SK-N-SH (cell line): ENCODE results near the gene NELFB. TPM values are rescaled to one million over a fixed set of nuclear protein-coding genes. Genes with fewer than 3 reads are reported as not detected.

Source experiments
- CTCF ChIA-PET: fragments of 300-600, 350-600 bp; formaldehyde crosslinking; extraction: SDS; loops from one replicate; lab custom pipeline; 2021; lab: Yijun Ruan, JAX
- POLR2A ChIA-PET: fragments of 350-600 bp; sonication (Branson Sonifier 250); formaldehyde crosslinking; extraction: SDS; loops from one replicate; lab custom pipeline; 2020; ENCODE audit warnings: antibody characterized with exemption, inconsistent platforms; lab: Yijun Ruan, JAX
- DNase-seq: peaks from one replicate; pipeline ENCODE4 v3.0.0; 2012
- H2AFZ ChIP-seq: fragments of 200-600 bp; sonication (generic); 2 replicates; pipeline ENCODE4 v1.8.1; 2016; ENCODE audit warnings: antibody characterized with exemption, mild to moderate bottlenecking, low read depth
- H3F3A ChIP-seq: fragments of 200-600 bp; sonication (generic); replicated peaks from 2 replicates; pipeline ENCODE3; 2016; ENCODE audit warnings: antibody characterized with exemption, mild to moderate bottlenecking; ENCODE audit not compliant: insufficient read depth
- H3K27ac ChIP-seq, 2 experiments: fragments of 200-500 bp in 1 of 2; fragments of 200-600 bp in 1 of 2; sonication (Bioruptor generic) in 1 of 2; sonication (generic), shearing (Covaris generic) in 1 of 2; 2 replicates each; pipeline versions ENCODE4 v1.5.1 to v1.6.1; 2014 to 2016; ENCODE audit warnings: low read depth in 2 of 2, inconsistent platforms in 1 of 2, low read length in 1 of 2, mild to moderate bottlenecking in 1 of 2, mixed read lengths in 1 of 2
- H3K27me3 ChIP-seq: fragments of 200-600 bp; sonication (generic), shearing (Covaris generic); 2 replicates; pipeline ENCODE4 v1.6.1; 2016; ENCODE audit warnings: mixed run types; ENCODE audit not compliant: insufficient read depth
- H3K36me3 ChIP-seq, 2 experiments: fragments of 200-500 bp in 1 of 2; fragments of 200-600 bp in 1 of 2; sonication (Bioruptor generic) in 1 of 2; sonication (generic) in 1 of 2; replicated peaks in 1 of 2; 2 replicates each; pipeline versions ENCODE3 to v1.5.1; 2014 to 2016; ENCODE audit warnings: low read length in 1 of 2, mild to moderate bottlenecking in 1 of 2; ENCODE audit not compliant: insufficient read depth in 2 of 2, control insufficient read depth in 1 of 2
- H3K4me1 ChIP-seq, 2 experiments: fragments of 200-500 bp in 1 of 2; fragments of 200-600 bp in 1 of 2; sonication (Bioruptor generic) in 1 of 2; sonication (generic), shearing (Covaris generic) in 1 of 2; 2 replicates each; pipeline versions ENCODE4 v1.5.1 to v1.6.1; 2014 to 2016; ENCODE audit warnings: low read depth in 1 of 2, low read length in 1 of 2, mixed run types in 1 of 2; ENCODE audit not compliant: insufficient read depth in 2 of 2, control insufficient read depth in 1 of 2
- H3K4me2 ChIP-seq: fragments of 200-600 bp; sonication (generic), shearing (Covaris generic); 2 replicates; pipeline ENCODE4 v1.6.1; 2017; ENCODE audit warnings: mixed run types
- H3K4me3 ChIP-seq, 2 experiments: fragments of 200-500 bp in 1 of 2; fragments of 200-600 bp in 1 of 2; sonication (Bioruptor generic) in 1 of 2; sonication (generic), shearing (Covaris generic) in 1 of 2; 2 replicates each; pipeline versions ENCODE4 v1.5.1 to v1.8.1; 2014 to 2016; ENCODE audit warnings: low read depth in 2 of 2, inconsistent platforms in 1 of 2, low read length in 1 of 2, mild to moderate bottlenecking in 1 of 2, mixed read lengths in 1 of 2, moderate library complexity in 1 of 2
- H3K79me2 ChIP-seq: fragments of 200-600 bp; sonication (generic); 2 replicates; pipeline ENCODE4 v1.8.1; 2017; ENCODE audit warnings: mild to moderate bottlenecking; ENCODE audit not compliant: insufficient read depth
- H3K9ac ChIP-seq: fragments of 200-600 bp; sonication (generic); 2 replicates; pipeline ENCODE4 v1.6.1; 2017; ENCODE audit warnings: mixed run types
- H3K9me2 ChIP-seq: fragments of 200-600 bp; sonication (generic); 2 replicates; pipeline ENCODE4 v1.6.1; 2017; ENCODE audit warnings: mixed run types
- H3K9me3 ChIP-seq: fragments of 200-600 bp; sonication (generic); 2 replicates; pipeline ENCODE4 v1.6.1; 2017; ENCODE audit warnings: mixed run types, mild to moderate bottlenecking, moderate library complexity
- H4K20me1 ChIP-seq: fragments of 200-600 bp; sonication (generic); 2 replicates; pipeline ENCODE4 v1.6.1; 2017; ENCODE audit warnings: mild to moderate bottlenecking, mixed run types; ENCODE audit not compliant: insufficient read depth
- CTCF ChIP-seq: fragments of 200-600 bp; sonication (generic); IDR thresholded peaks from 2 replicates; pipeline ENCODE4 v1.6.1; 2017; ENCODE audit warnings: antibody characterized with exemption, mild to moderate bottlenecking, moderate library complexity
- ELF1 ChIP-seq: IDR thresholded peaks from 2 replicates; pipeline ENCODE4 v1.4.0; 2012
- EP300 ChIP-seq, 2 experiments: IDR thresholded peaks; 2 replicates each; pipeline versions ENCODE4 v1.4.0 to v1.6.1; 2012; ENCODE audit warnings: borderline replicate concordance in 1 of 2, low read depth in 1 of 2, low read length in 1 of 2
- EZH2phosphoT487 ChIP-seq: fragments of 200-600 bp; sonication (generic); IDR thresholded peaks from 2 replicates; pipeline ENCODE4 v1.6.1; 2017; ENCODE audit warnings: low read depth, mixed run types, mild to moderate bottlenecking, antibody characterized with exemption, moderate library complexity, borderline replicate concordance
- GATA2 ChIP-seq: sonication (generic); formaldehyde crosslinking; IDR thresholded peaks from 2 replicates; pipeline ENCODE4 v1.5.0; 2020; ENCODE audit warnings: mild to moderate bottlenecking, missing genetic modification reagents
- MEF2A ChIP-seq: IDR thresholded peaks from 2 replicates; pipeline ENCODE4 v1.4.0; 2012; ENCODE audit warnings: low read depth, borderline replicate concordance
- MXI1 ChIP-seq: IDR thresholded peaks from 2 replicates; pipeline ENCODE4 v1.6.1; 2012; ENCODE audit warnings: mild to moderate bottlenecking, low read depth, low read length, improper control_type of control experiment
- POLR2AphosphoS5 ChIP-seq: IDR thresholded peaks from 2 replicates; pipeline ENCODE4 v1.6.1; 2012; ENCODE audit warnings: low read depth, low read length
- RAD21 ChIP-seq: IDR thresholded peaks from 2 replicates; pipeline ENCODE4 v1.6.1; 2012; ENCODE audit warnings: mild to moderate bottlenecking, low read length
- RCOR1 ChIP-seq: fragments of 150-350 bp; IDR thresholded peaks from 2 replicates; pipeline ENCODE4 v1.6.1; 2017; ENCODE audit warnings: antibody characterized with exemption, low read length
- RFX5 ChIP-seq: IDR thresholded peaks from 2 replicates; pipeline ENCODE4 v1.6.1; 2012; ENCODE audit warnings: mild to moderate bottlenecking, improper control_type of control experiment, low read length
- RXRA ChIP-seq: IDR thresholded peaks from 2 replicates; pipeline ENCODE4 v1.4.0; 2012; ENCODE audit warnings: low read depth, mild to moderate bottlenecking, borderline replicate concordance
- SIN3A ChIP-seq: IDR thresholded peaks from 2 replicates; pipeline ENCODE4 v1.6.1; 2012; ENCODE audit warnings: low read depth, mild to moderate bottlenecking, low read length, moderate library complexity, borderline replicate concordance
- SMC3 ChIP-seq: IDR thresholded peaks from 2 replicates; pipeline ENCODE4 v1.6.1; 2012; ENCODE audit warnings: low read depth, low read length, improper control_type of control experiment
- USF1 ChIP-seq: IDR thresholded peaks from 2 replicates; pipeline ENCODE4 v1.4.0; 2012; ENCODE audit warnings: low read depth, borderline replicate concordance
- USF2 ChIP-seq: fragments of 150-350 bp; IDR thresholded peaks from 2 replicates; pipeline ENCODE4 v1.6.1; 2017; ENCODE audit warnings: antibody characterized with exemption, low read length, low read depth, borderline replicate concordance
- YY1 ChIP-seq: IDR thresholded peaks from 2 replicates; pipeline ENCODE4 v1.4.0; 2012; ENCODE audit warnings: low read depth, mild to moderate bottlenecking
- WGBS: methylation state at CpG from one replicate; pipeline ENCODE4 v1.1.6; 2017; ENCODE audit warnings: low lambda C conversion rate; 5-methylcytosine and 5-hydroxymethylcytosine counted together
- polyA plus RNA-seq, 3 experiments: library from polyadenylated mRNA; depleted of rRNA; stranded (reverse); fragments of >200 nt; gene quantifications; 2 replicates each; pipeline ENCODE4 v1.2.3, GENCODE V29; 2012

The NELFB gene
- polyA plus RNA-seq, 1 of the 3 experiments (the other 2 are of a cell fraction), result 62.7 TPM

- Histone ChIP-seq H3K4me1 (peaks cover 0 to 8% of the 10 kb centered on the region in 2 experiments; a peak in 2 of 4 replicates), H3K36me3 (no peaks in the 10 kb centered on the region), H4K20me1 (no peaks in the 10 kb centered on the region), H3K4me2 (peak overlapping the region; percentile 66), H2AFZ (peak overlapping the region; percentile 51; the same call in 1 of the 2 replicates), H3K4me3 (peak overlapping the region in 1 of 2 experiments; percentile 37; a peak in 3 of 4 replicates), H3K79me2 (no peaks in the 10 kb centered on the region), H3F3A (peaks cover 7% of the 10 kb centered on the region), H3K9ac (no peak overlapping the region), H3K27ac (no peak overlapping the region), H3K9me3 (no peaks in the 10 kb centered on the region), H3K9me2 (no peaks in the 10 kb centered on the region), H3K27me3 (no peaks in the 10 kb centered on the region)
- CTCF ChIA-PET, result interaction anchor here (0.8 to 1.9 kb wide), 5 partner anchors 13 to 142 kb away, joined by 3 to 8 read pairs (median 3); partner anchors contain the start of genes EXD3, NOXA1 and NRARP
- DNase-seq, result peak; percentile 92
- 30% methylated on average over 50 of the region's 85 CpGs for whole genome bisulfite sequencing
- TF ChIP-seq CTCF (peak; percentile 46), USF2 (no peak), SMC3 (peak; percentile 34; the same call in 1 of the 2 replicates), RAD21 (peak; percentile 21), GATA2 (CRISPR knock-in tag) (no peak), RCOR1 (no peak), RFX5 (no peak), POLR2AphosphoS5 (no peak), EZH2phosphoT487 (no peak)
- POLR2A ChIA-PET, result no interaction called here
These were observed 25.6 kb downstream of the NELFB start for GRCh38 chr9:137280474-137281344.

GRCh38 chr9:137281345-137282116, 26.4 kb downstream of the NELFB start:
- no peak overlapping the region for H3K9ac ChIP-seq
- peaks cover 0 to 8% of the 10 kb centered on the region in 2 experiments; a peak in 2 of 4 replicates for H3K4me1 ChIP-seq
- CTCF ChIA-PET, result interaction anchor here (0.7 to 1.9 kb wide), 6 partner anchors 21 to 256 kb away, joined by 3 to 8 read pairs (median 4); partner anchors contain the start of gene NRARP
- no peaks in the 10 kb centered on the region for H3K27me3 ChIP-seq
- no peaks in the 10 kb centered on the region for H3K9me2 ChIP-seq
- H3F3A ChIP-seq, result peaks cover 7% of the 10 kb centered on the region
- 61% methylated on average over 9 of the region's 39 CpGs for WGBS
- TF ChIP-seq EZH2phosphoT487 (no peak), ELF1 (no peak), SMC3 (no peak), RXRA (no peak), EP300 (IDR thresholded peaks at IDR 0.05; ENCODE audit: borderline replicate concordance in 1 of 2, low read depth in 1 of 2, low read length in 1 of 2) (no peak), USF2 (no peak), USF1 (no peak), MXI1 (no peak), MEF2A (no peak), YY1 (no peak), SIN3A (no peak), RCOR1 (no peak)
- H4K20me1 ChIP-seq, result no peaks in the 10 kb centered on the region
- POLR2A ChIA-PET, result interaction anchor here (0.7 kb wide), 1 partner anchor 9 kb away, joined by 3 read pairs; no protein-coding TSS in a partner anchor
- no peak overlapping the region for H2AFZ ChIP-seq
- no peaks in the 10 kb centered on the region for H3K9me3 ChIP-seq
- peak overlapping the region in 1 of 2 experiments; percentile 37; a peak in 2 of 4 replicates for H3K4me3 ChIP-seq
- no peaks in the 10 kb centered on the region for H3K36me3 ChIP-seq
- H3K4me2 ChIP-seq, result peak overlapping the region; percentile 66; the same call in 1 of the 2 replicates
- DNase-seq, result peak; percentile 74
- no peaks in the 10 kb centered on the region for H3K79me2 ChIP-seq
- no peak overlapping the region for H3K27ac ChIP-seq
